HL-60 (cell line): ENCODE measurements around the gene ERBB4.

Experiments
- DNase-seq, 2 experiments: peaks; one replicate each; pipeline ENCODE4 v3.0.0-alpha.2; 2010 to 2020; ENCODE audit warnings: low read depth in 1 of 2, low spot score in 1 of 2
- H3K27ac ChIP-seq: fragments of 250-450 bp; sonication (Bioruptor Pico); replicated peaks from 2 replicates; pipeline ENCODE4 v1.5.1; 2020; ENCODE audit warnings: mild to moderate bottlenecking, moderate library complexity
- H3K27me3 ChIP-seq: fragments of 250-450 bp; sonication (Bioruptor Pico); 2 replicates; pipeline ENCODE4 v1.5.1; 2021; ENCODE audit warnings: mild to moderate bottlenecking, moderate library complexity; ENCODE audit not compliant: insufficient read depth, poor library complexity, severe bottlenecking
- H3K4me3 ChIP-seq: replicated peaks from 2 replicates; pipeline ENCODE4 v1.5.1; 2011; ENCODE audit warnings: mild to moderate bottlenecking, control low read depth, low read length; ENCODE audit not compliant: insufficient read depth
- GABPA ChIP-seq: IDR thresholded peaks from 2 replicates; pipeline ENCODE4 v1.6.1; 2012; ENCODE audit warnings: low read depth
- POLR2AphosphoS5 ChIP-seq: IDR thresholded peaks from 2 replicates; pipeline ENCODE4 v1.6.1; 2012; ENCODE audit warnings: low read depth
- SPI1 ChIP-seq: IDR thresholded peaks from 2 replicates; pipeline ENCODE4 v1.6.1; 2012; ENCODE audit warnings: low read depth, mild to moderate bottlenecking, borderline replicate concordance
- TF ChIP-seq, protein P1 (sequence below): IDR thresholded peaks from one replicate; pipeline ENCODE4 v1.5.1; 2011; ENCODE audit warnings: low read length, control low read depth, inconsistent platforms; ENCODE audit not compliant: insufficient read depth
- TF ChIP-seq, protein P2 (sequence below): IDR thresholded peaks from 2 replicates; pipeline ENCODE4 v1.6.1; 2012; ENCODE audit warnings: low read depth; ENCODE audit not compliant: insufficient replicate concordance

The ERBB4 gene

DNA sequence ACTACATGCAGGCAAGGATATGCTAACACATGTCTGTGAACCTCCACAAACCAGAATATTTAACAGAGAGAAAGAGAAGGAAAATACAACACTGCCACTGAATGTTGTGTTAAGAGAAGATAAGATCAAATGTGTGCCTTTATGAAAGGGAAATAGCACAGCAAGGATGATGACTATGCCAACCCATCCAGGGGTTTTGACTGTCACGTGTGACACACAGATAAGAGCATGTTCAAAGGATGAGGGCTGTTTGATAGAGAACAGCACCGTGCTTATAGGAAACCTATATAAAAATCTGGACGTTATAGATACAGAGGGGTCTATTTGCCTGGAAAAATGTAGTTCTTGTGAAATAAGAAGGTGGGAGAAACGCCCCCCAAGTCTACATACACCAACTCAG lies 1070.4 kb downstream of the ERBB4 start:
- Histone ChIP-seq H3K27me3 (no peaks in the 10 kb centered on the region), H3K4me3 (no peak overlapping the region), H3K27ac (no peak overlapping the region)
- no peak for DNase-seq
- TF ChIP-seq, protein P1, sequence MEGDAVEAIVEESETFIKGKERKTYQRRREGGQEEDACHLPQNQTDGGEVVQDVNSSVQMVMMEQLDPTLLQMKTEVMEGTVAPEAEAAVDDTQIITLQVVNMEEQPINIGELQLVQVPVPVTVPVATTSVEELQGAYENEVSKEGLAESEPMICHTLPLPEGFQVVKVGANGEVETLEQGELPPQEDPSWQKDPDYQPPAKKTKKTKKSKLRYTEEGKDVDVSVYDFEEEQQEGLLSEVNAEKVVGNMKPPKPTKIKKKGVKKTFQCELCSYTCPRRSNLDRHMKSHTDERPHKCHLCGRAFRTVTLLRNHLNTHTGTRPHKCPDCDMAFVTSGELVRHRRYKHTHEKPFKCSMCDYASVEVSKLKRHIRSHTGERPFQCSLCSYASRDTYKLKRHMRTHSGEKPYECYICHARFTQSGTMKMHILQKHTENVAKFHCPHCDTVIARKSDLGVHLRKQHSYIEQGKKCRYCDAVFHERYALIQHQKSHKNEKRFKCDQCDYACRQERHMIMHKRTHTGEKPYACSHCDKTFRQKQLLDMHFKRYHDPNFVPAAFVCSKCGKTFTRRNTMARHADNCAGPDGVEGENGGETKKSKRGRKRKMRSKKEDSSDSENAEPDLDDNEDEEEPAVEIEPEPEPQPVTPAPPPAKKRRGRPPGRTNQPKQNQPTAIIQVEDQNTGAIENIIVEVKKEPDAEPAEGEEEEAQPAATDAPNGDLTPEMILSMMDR, result no peak
- TF ChIP-seq GABPA, result no peak
- TF ChIP-seq, protein P2, sequence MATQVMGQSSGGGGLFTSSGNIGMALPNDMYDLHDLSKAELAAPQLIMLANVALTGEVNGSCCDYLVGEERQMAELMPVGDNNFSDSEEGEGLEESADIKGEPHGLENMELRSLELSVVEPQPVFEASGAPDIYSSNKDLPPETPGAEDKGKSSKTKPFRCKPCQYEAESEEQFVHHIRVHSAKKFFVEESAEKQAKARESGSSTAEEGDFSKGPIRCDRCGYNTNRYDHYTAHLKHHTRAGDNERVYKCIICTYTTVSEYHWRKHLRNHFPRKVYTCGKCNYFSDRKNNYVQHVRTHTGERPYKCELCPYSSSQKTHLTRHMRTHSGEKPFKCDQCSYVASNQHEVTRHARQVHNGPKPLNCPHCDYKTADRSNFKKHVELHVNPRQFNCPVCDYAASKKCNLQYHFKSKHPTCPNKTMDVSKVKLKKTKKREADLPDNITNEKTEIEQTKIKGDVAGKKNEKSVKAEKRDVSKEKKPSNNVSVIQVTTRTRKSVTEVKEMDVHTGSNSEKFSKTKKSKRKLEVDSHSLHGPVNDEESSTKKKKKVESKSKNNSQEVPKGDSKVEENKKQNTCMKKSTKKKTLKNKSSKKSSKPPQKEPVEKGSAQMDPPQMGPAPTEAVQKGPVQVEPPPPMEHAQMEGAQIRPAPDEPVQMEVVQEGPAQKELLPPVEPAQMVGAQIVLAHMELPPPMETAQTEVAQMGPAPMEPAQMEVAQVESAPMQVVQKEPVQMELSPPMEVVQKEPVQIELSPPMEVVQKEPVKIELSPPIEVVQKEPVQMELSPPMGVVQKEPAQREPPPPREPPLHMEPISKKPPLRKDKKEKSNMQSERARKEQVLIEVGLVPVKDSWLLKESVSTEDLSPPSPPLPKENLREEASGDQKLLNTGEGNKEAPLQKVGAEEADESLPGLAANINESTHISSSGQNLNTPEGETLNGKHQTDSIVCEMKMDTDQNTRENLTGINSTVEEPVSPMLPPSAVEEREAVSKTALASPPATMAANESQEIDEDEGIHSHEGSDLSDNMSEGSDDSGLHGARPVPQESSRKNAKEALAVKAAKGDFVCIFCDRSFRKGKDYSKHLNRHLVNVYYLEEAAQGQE, result no peak
- TF ChIP-seq POLR2AphosphoS5, result no peak
- no peak for TF ChIP-seq SPI1

DNA sequence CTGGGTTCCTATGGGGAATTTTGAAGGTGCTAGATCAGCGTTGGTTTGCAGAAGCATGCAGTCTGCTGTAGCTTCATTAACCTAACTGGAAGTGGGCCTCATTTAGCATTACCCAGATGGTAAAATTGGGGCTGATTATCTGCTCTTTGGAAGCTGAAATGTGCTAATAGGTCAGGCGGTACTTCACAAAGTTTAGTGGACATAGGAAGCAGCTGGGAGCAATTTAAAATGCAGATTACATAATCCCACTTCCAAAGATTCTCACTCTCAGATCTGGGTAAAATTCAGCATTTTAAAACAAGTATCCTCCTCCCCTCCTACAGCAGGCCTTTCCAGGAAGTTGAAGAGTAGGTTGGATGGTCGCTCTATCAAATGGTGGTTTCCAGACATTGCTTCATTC lies 1075.2 kb downstream of the ERBB4 start:
- Histone ChIP-seq H3K4me3 (no peak overlapping the region), H3K27me3 (no peaks in the 10 kb centered on the region), H3K27ac (no peak overlapping the region)
- DNase-seq, result no peak
- TF ChIP-seq, protein P1, result no peak
- TF ChIP-seq GABPA (no peak), POLR2AphosphoS5 (no peak), SPI1 (no peak)
- TF ChIP-seq, protein P2, result no peak

DNA sequence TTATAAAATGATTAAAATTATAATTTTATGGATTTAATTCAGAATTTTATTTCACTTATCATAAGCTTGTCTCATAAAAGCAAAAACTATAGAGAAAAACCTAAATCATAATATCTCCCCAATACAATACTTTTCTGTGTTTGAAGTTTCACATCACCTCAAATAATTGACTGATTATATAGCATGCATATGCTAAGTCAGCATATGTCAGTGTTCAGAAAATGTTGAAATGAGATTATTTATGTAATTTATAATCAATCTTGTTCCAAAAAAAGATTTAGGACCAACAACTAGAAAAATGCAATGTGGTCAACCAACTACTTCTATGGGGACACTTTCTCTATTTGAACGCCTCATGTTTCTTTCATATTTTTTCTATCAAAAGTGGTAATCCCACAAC lies 1079.6 kb downstream of the ERBB4 start:
- no peak overlapping the region for H3K4me3 ChIP-seq
- H3K27me3 ChIP-seq, result no peaks in the 10 kb centered on the region
- no peak overlapping the region for H3K27ac ChIP-seq
- DNase-seq, result no peak
- TF ChIP-seq GABPA (no peak), POLR2AphosphoS5 (no peak), SPI1 (no peak)
- TF ChIP-seq, protein P1, result no peak
- TF ChIP-seq, protein P2, result no peak
